ENCODE measurements around the gene GNA14. TPM values are rescaled to one million over a fixed set of nuclear protein-coding genes. Genes with fewer than 3 reads are reported as not detected.
"Not testable (repeated sequence)": the region's sequence is repeated elsewhere in the genome, so short reads cannot be mapped to it uniquely, and the experiment has no call there.

GNA14 gene
- total and polyA plus RNA-seq, 2 experiments from 2014 or later, result 3.9 to 10.5 TPM

- no peak overlapping the region for H3K4me2 ChIP-seq
- ATAC-seq, result no peak
- Mint-ChIP-seq H3K4me1 (peaks cover 6% of the 10 kb centered on the region; the same call in 1 of the 3 replicates), H3K9me3 (0 out of 3 replicates have a peak, but pooled peaks cover 3% of the 10 kb centered on the region), H3K36me3 (ENCODE audit: low read depth) (peaks cover 3% of the 10 kb centered on the region; the same call in 2 of the 3 replicates), H3K27me3 (ENCODE audit: insufficient read depth, low read depth, poor library complexity) (no peaks in the 10 kb centered on the region), H3K4me3 (no peak overlapping the region), H3K27ac (peak overlapping the region; percentile 17)
- no peaks in the 10 kb centered on the region for H3F3A ChIP-seq (replicated peaks; ENCODE audit: low read depth)
- no peaks in the 10 kb centered on the region for H3K27me3 ChIP-seq (ENCODE audit: insufficient read depth)
- H4K20me1 ChIP-seq (replicated peaks; ENCODE audit: insufficient read depth), result no peaks in the 10 kb centered on the region
- no peaks in the 10 kb centered on the region for H3K79me2 ChIP-seq (replicated peaks; ENCODE audit: insufficient read depth)
- H3K9me2 ChIP-seq (ENCODE audit: insufficient read depth), result no peaks in the 10 kb centered on the region
- H3K4me3 ChIP-seq, result no peak overlapping the region
- DNase-seq (ENCODE audit: low spot score), result no peak
- H3K36me3 ChIP-seq (ENCODE audit: insufficient read depth), result no peaks in the 10 kb centered on the region
- no peak overlapping the region; the same call in 1 of the 2 replicates for H3K27ac ChIP-seq (ENCODE audit: low read depth)
- no peaks in the 10 kb centered on the region for H3K4me1 ChIP-seq (ENCODE audit: insufficient read depth)
- H2AFZ ChIP-seq, result no peak overlapping the region
- TF ChIP-seq POLR2AphosphoS5 (IDR thresholded peaks at IDR 0.05; ENCODE audit: low read depth), result no peak
- no peak for TF ChIP-seq STAT1 (IDR thresholded peaks at IDR 0.05; ENCODE audit: unreplicated experiment)
- TF ChIP-seq ETS1 (IDR thresholded peaks at IDR 0.05), result no peak
- no peak for TF ChIP-seq CREB1 (CRISPR knock-in tag; IDR thresholded peaks at IDR 0.05; ENCODE audit: low read depth)
- TF ChIP-seq ZNF462 (CRISPR knock-in tag; IDR thresholded peaks at IDR 0.05), result no peak
- no peak for TF ChIP-seq JUNB (IDR thresholded peaks at IDR 0.05; ENCODE audit: unreplicated experiment)
- TF ChIP-seq EZH2 (IDR thresholded peaks at IDR 0.05; ENCODE audit: low read depth, unreplicated experiment), result no peak
Observed at GRCh38 chr9:77417566-77417965, 230.6 kb downstream of the GNA14 start.

GRCh38 chr9:77408521-77408920, 239.6 kb downstream of the GNA14 start:
- not testable (repeated sequence) for DNase-seq (ENCODE audit: low spot score); H3K4me2 ChIP-seq; H4K20me1 ChIP-seq (replicated peaks; ENCODE audit: insufficient read depth); H3K4me1 ChIP-seq (ENCODE audit: insufficient read depth); H3K4me1 Mint-ChIP-seq; H3K79me2 ChIP-seq (replicated peaks; ENCODE audit: insufficient read depth); H3K27me3 ChIP-seq (ENCODE audit: insufficient read depth); H3K9me2 ChIP-seq (ENCODE audit: insufficient read depth); H3K27me3 Mint-ChIP-seq (ENCODE audit: insufficient read depth, low read depth, poor library complexity); ATAC-seq; H3K27ac Mint-ChIP-seq; H3F3A ChIP-seq (replicated peaks; ENCODE audit: low read depth); H3K4me3 ChIP-seq; H2AFZ ChIP-seq; H3K27ac ChIP-seq (ENCODE audit: low read depth); H3K4me3 Mint-ChIP-seq
- H3K9me3 Mint-ChIP-seq, result peaks cover 52% of the 10 kb centered on the region
- H3K36me3 Mint-ChIP-seq (ENCODE audit: low read depth), result peaks cover 66% of the 10 kb centered on the region
- H3K36me3 ChIP-seq (ENCODE audit: insufficient read depth), result peaks cover 43% of the 10 kb centered on the region

All from GM23338 (cell line).